ENCODE results near the gene RRAGB.
"Not testable (repeated sequence)": the region's sequence is repeated elsewhere in the genome, so short reads cannot be mapped to it uniquely, and the experiment has no call there.

The RRAGB gene

DNA sequence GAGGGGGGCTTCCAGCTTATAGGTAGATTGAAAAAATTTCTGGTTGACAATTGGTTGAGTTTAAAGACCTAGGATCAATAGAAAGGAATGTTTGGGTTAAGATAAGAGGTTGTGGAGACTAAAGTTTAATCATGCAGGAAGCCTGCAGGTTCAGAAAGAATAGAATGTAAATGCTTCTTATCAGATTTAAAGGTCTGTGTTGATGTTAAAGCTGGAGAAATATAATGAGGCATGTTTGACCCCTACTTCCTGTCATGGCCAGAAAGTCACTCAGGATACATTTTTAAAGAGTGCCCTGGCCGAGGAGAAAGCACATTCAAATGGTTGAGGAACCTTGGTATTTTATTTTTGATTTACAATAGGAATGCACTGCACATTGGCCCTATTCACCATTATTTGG lies 3.9 kb upstream of the RRAGB start:
- Histone ChIP-seq H3K27ac (ENCODE audit: low read depth, low read length) (no peak overlapping the region), H3K9me3 (ENCODE audit: control insufficient read depth in 1 of 2, low read length in 2 of 2) (peaks cover 0 to 3% of the 10 kb centered on the region in 2 donors), H3K9ac (ENCODE audit: low read depth in 1 of 2, low read length in 2 of 2) (no peak overlapping the region), H3K27me3 (ENCODE audit: control insufficient read depth in 1 of 2, insufficient read depth in 2 of 2, low read length in 2 of 2) (no peaks in the 10 kb centered on the region), H3K4me1 (ENCODE audit: control insufficient read depth in 1 of 2, insufficient read depth in 2 of 2, low read length in 2 of 2) (peaks cover 2 to 3% of the 10 kb centered on the region in 2 donors), H3K4me3 (ENCODE audit: low read depth in 1 of 2, low read length in 2 of 2) (no peak overlapping the region), H3K36me3 (ENCODE audit: control insufficient read depth in 1 of 2, insufficient read depth in 2 of 2, low read length in 2 of 2) (no peaks in the 10 kb centered on the region)

DNA sequence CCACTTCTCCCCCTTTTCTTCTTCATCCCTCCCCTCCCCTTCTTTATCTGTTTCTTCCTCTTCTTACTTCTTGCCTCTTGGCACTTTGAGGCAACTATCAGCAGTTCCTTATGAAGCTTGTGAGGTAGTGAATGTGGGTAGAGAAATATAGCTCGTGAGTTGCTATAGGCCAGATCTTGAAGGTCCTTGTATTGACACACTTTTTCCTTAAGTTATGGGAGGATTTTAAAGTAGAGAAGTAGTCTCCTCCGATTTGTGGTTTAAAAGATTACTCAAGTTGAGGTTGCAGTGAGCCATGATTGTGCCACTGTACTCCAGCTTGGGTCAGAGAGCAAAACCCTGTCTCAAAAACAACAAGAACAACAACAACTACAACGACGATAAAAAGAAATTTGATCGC lies 3.4 kb upstream of the RRAGB start:
- Histone ChIP-seq H3K9me3 (ENCODE audit: control insufficient read depth in 1 of 2, low read length in 2 of 2) (peaks cover 0 to 3% of the 10 kb centered on the region in 2 donors), H3K27me3 (ENCODE audit: control insufficient read depth in 1 of 2, insufficient read depth in 2 of 2, low read length in 2 of 2) (no peaks in the 10 kb centered on the region), H3K4me1 (ENCODE audit: control insufficient read depth in 1 of 2, insufficient read depth in 2 of 2, low read length in 2 of 2) (peaks cover 8% of the 10 kb centered on the region in 2 donors), H3K27ac (ENCODE audit: low read depth, low read length) (no peak overlapping the region), H3K4me3 (ENCODE audit: low read depth in 1 of 2, low read length in 2 of 2) (no peak overlapping the region), H3K36me3 (ENCODE audit: control insufficient read depth in 1 of 2, insufficient read depth in 2 of 2, low read length in 2 of 2) (no peaks in the 10 kb centered on the region), H3K9ac (ENCODE audit: low read depth in 1 of 2, low read length in 2 of 2) (no peak overlapping the region)

DNA sequence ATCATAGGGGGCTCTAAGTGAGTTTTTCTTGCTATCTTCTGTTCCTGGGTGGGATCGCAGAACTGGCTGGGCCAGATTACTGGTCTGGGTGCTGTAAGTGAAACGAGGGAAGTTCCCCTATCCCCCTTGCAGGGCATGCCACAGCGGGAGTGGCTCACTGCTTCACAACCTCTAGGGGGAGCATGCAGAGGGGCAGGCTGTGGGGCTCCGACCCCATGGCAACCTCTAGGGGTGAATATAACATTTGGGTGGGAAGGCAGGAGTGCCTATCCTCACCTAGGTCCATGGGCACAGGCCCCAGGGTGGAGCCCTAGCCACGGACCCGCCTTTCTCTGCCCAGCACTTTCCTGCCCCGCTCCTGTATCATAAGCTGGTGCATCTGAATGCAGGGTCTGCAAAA lies 1.7 kb upstream of the RRAGB start:
- peaks cover 10 to 13% of the 10 kb centered on the region in 2 donors for H3K4me1 ChIP-seq (ENCODE audit: control insufficient read depth in 1 of 2, insufficient read depth in 2 of 2, low read length in 2 of 2)
- H3K36me3 ChIP-seq (ENCODE audit: control insufficient read depth in 1 of 2, insufficient read depth in 2 of 2, low read length in 2 of 2), result peaks cover under 1% of the 10 kb centered on the region in 2 donors
- H3K27ac ChIP-seq (ENCODE audit: low read depth, low read length), result no peak overlapping the region
- no peaks in the 10 kb centered on the region for H3K27me3 ChIP-seq (ENCODE audit: control insufficient read depth in 1 of 2, insufficient read depth in 2 of 2, low read length in 2 of 2)
- no peak overlapping the region for H3K9ac ChIP-seq (ENCODE audit: low read depth in 1 of 2, low read length in 2 of 2)
- no peak overlapping the region for H3K4me3 ChIP-seq (ENCODE audit: low read depth in 1 of 2, low read length in 2 of 2)
- H3K9me3 ChIP-seq (ENCODE audit: control insufficient read depth in 1 of 2, low read length in 2 of 2), result no peaks in the 10 kb centered on the region

DNA sequence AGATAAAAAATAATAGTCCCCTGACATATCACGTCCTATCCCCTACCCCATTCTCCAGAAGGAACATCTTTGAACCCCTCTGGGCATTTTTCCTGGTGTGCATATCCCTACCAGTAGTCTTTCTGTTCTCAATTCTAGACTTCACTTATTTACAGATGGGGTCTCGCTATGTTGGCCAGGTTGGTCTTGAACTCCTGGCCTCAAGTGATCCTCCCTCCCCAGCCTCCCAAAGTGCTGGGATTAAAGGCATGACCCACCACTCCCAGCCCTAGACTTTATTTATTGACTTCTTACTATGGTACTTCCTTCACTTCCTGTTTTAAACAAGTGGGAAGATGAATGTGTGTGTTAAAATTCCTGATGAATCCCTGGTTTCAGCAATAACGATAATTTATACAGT lies 612 bp upstream of the RRAGB start:
- Histone ChIP-seq H3K27me3 (ENCODE audit: control insufficient read depth in 1 of 2, insufficient read depth in 2 of 2, low read length in 2 of 2) (no peaks in the 10 kb centered on the region), H3K4me3 (ENCODE audit: low read depth in 1 of 2, low read length in 2 of 2) (peak overlapping the region; percentile 19 to 83), H3K9me3 (ENCODE audit: control insufficient read depth in 1 of 2, low read length in 2 of 2) (no peaks in the 10 kb centered on the region), H3K4me1 (ENCODE audit: control insufficient read depth in 1 of 2, insufficient read depth in 2 of 2, low read length in 2 of 2) (peaks cover 10 to 13% of the 10 kb centered on the region in 2 donors), H3K9ac (ENCODE audit: low read depth in 1 of 2, low read length in 2 of 2) (peak overlapping the region in 1 of 2 donors; percentile 25), H3K27ac (ENCODE audit: low read depth, low read length) (no peak overlapping the region), H3K36me3 (ENCODE audit: control insufficient read depth in 1 of 2, insufficient read depth in 2 of 2, low read length in 2 of 2) (peaks cover 6 to 10% of the 10 kb centered on the region in 2 donors)

DNA sequence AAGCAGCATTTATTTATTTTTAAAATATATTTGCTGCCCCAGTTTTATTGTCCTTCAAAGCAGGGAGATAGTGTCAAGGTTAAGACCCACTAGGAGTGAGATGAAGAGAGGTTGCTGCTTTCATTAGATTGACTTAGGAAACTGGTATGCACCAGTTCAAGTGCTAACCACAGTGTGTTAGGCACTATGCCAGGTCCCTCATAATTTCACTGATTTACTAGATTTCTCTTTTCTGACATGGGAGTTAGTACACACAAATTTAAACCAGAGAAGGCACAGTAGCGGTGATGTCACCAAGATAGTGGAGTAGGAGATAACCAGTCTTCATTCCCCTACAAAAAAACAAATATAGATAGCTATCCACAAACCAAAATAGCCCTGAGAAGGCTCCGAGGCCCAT lies 14.3 kb downstream of the RRAGB start:
- H3K9me3 ChIP-seq (ENCODE audit: control insufficient read depth in 1 of 2, low read length in 2 of 2), result no peaks in the 10 kb centered on the region
- H3K4me3 ChIP-seq (ENCODE audit: low read depth in 1 of 2, low read length in 2 of 2), result no peak overlapping the region
- no peaks in the 10 kb centered on the region for H3K4me1 ChIP-seq (ENCODE audit: control insufficient read depth in 1 of 2, insufficient read depth in 2 of 2, low read length in 2 of 2)
- no peaks in the 10 kb centered on the region for H3K27me3 ChIP-seq (ENCODE audit: control insufficient read depth in 1 of 2, insufficient read depth in 2 of 2, low read length in 2 of 2)
- H3K27ac ChIP-seq (ENCODE audit: low read depth, low read length), result no peak overlapping the region
- H3K36me3 ChIP-seq (ENCODE audit: control insufficient read depth in 1 of 2, insufficient read depth in 2 of 2, low read length in 2 of 2), result peaks cover 19 to 42% of the 10 kb centered on the region in 2 donors
- H3K9ac ChIP-seq (ENCODE audit: low read depth in 1 of 2, low read length in 2 of 2), result no peak overlapping the region

DNA sequence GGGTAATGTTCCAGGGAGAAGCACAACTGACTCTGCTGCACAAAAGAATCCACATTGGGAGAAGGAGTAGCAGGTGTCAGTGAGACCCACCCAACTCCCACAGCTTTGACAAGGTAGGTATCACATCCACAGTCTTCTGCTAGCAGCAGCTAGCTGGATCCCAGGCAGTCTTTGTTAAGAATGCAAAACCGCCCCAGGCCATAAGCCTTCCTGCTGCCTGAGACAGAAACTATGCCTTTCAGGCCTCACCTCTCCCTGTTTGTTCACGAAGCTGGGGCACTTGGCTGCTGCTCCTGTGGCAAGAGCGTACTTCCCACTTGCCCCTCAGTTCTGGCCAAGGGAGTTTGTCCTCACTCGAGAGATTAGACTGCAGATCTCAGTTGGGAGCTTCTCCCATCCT lies 21.4 kb downstream of the RRAGB start:
- H3K4me1 ChIP-seq (ENCODE audit: control insufficient read depth in 1 of 2, insufficient read depth in 2 of 2, low read length in 2 of 2), result no peaks in the 10 kb centered on the region
- H3K4me3 ChIP-seq (ENCODE audit: low read depth in 1 of 2, low read length in 2 of 2), result no peak overlapping the region
- no peaks in the 10 kb centered on the region for H3K27me3 ChIP-seq (ENCODE audit: control insufficient read depth in 1 of 2, insufficient read depth in 2 of 2, low read length in 2 of 2)
- peaks cover 17 to 38% of the 10 kb centered on the region in 2 donors for H3K36me3 ChIP-seq (ENCODE audit: control insufficient read depth in 1 of 2, insufficient read depth in 2 of 2, low read length in 2 of 2)
- H3K9me3 ChIP-seq (ENCODE audit: control insufficient read depth in 1 of 2, low read length in 2 of 2), result no peaks in the 10 kb centered on the region
- H3K27ac ChIP-seq (ENCODE audit: low read depth, low read length), result no peak overlapping the region
- no peak overlapping the region for H3K9ac ChIP-seq (ENCODE audit: low read depth in 1 of 2, low read length in 2 of 2)

DNA sequence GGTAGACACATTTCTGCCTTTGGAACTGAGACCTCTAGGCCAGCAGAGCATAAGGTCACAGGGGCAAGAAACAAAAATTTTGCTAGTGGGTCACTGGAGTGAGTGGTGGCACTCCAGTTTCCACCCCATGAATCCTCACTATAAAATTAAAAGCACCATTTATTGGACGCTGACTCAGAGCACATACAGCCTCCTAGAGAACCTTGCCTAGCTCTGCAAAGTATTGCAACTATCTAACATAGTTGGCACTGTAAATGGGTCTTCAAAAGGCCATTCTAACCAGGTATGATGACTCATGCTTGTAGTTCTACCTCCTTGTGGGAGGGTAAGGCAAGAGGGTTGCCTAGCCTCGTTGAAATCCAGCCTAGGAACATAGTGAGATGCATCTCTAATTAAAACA lies 25.1 kb downstream of the RRAGB start:
- Histone ChIP-seq H3K4me3 (ENCODE audit: low read depth in 1 of 2, low read length in 2 of 2) (no peak overlapping the region), H3K27me3 (ENCODE audit: control insufficient read depth in 1 of 2, insufficient read depth in 2 of 2, low read length in 2 of 2) (no peaks in the 10 kb centered on the region), H3K36me3 (ENCODE audit: control insufficient read depth in 1 of 2, insufficient read depth in 2 of 2, low read length in 2 of 2) (peaks cover 19 to 33% of the 10 kb centered on the region in 2 donors), H3K9ac (ENCODE audit: low read depth in 1 of 2, low read length in 2 of 2) (no peak overlapping the region), H3K9me3 (ENCODE audit: control insufficient read depth in 1 of 2, low read length in 2 of 2) (no peaks in the 10 kb centered on the region), H3K4me1 (ENCODE audit: control insufficient read depth in 1 of 2, insufficient read depth in 2 of 2, low read length in 2 of 2) (no peaks in the 10 kb centered on the region), H3K27ac (ENCODE audit: low read depth, low read length) (no peak overlapping the region)

DNA sequence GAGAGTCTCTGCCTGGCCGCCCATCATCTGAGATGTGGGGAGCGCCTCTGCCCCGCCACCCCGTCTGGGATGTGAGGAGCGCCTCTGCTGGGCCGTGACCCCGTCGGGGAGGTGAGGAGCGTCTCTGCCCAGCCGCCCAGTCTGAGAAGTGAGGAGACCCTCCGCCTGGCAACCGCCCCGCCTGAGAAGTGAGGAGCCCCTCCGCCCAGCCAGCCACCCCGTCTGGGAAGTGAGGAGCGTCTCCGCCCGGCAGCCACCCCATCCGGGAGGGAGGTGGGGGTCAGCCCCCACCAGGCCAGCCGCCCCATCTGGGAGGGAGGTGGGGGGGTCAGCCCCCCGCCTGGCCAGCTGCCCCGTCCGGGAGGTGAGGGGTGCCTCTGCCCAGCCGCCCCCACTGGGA lies 30.9 kb downstream of the RRAGB start:
- H3K4me3 ChIP-seq (ENCODE audit: low read depth in 1 of 2, low read length in 2 of 2); H3K9me3 ChIP-seq (ENCODE audit: control insufficient read depth in 1 of 2, low read length in 2 of 2); H3K4me1 ChIP-seq (ENCODE audit: control insufficient read depth in 1 of 2, insufficient read depth in 2 of 2, low read length in 2 of 2); H3K9ac ChIP-seq (ENCODE audit: low read depth in 1 of 2, low read length in 2 of 2); H3K27me3 ChIP-seq (ENCODE audit: control insufficient read depth in 1 of 2, insufficient read depth in 2 of 2, low read length in 2 of 2); H3K27ac ChIP-seq (ENCODE audit: low read depth, low read length): not testable (repeated sequence)
- peaks cover 3 to 19% of the 10 kb centered on the region in 2 donors for H3K36me3 ChIP-seq (ENCODE audit: control insufficient read depth in 1 of 2, insufficient read depth in 2 of 2, low read length in 2 of 2)

DNA sequence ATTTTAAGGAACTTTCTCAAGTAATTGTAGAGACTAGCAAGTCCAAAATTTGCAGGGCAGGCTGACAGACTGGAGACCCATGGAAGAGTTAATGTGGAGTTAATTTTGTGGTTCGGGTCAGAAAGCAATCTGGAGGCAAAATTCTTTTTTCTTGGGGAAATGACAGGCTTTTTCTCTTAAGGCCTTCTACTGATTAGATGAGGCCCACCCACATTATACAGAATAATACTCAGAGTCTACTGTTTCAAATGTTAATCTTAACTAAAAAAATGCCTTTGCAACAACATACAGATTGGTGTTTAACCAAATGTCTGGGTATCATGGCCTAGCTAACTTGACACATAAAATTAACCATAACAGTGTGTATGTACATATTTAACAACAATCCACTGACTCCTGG lies 32.7 kb downstream of the RRAGB start:
- Histone ChIP-seq H3K27me3 (ENCODE audit: control insufficient read depth in 1 of 2, insufficient read depth in 2 of 2, low read length in 2 of 2) (no peaks in the 10 kb centered on the region), H3K4me1 (ENCODE audit: control insufficient read depth in 1 of 2, insufficient read depth in 2 of 2, low read length in 2 of 2) (no peaks in the 10 kb centered on the region), H3K27ac (ENCODE audit: low read depth, low read length) (no peak overlapping the region), H3K4me3 (ENCODE audit: low read depth in 1 of 2, low read length in 2 of 2) (no peak overlapping the region), H3K36me3 (ENCODE audit: control insufficient read depth in 1 of 2, insufficient read depth in 2 of 2, low read length in 2 of 2) (peaks cover 3 to 19% of the 10 kb centered on the region in 2 donors), H3K9me3 (ENCODE audit: control insufficient read depth in 1 of 2, low read length in 2 of 2) (no peaks in the 10 kb centered on the region), H3K9ac (ENCODE audit: low read depth in 1 of 2, low read length in 2 of 2) (no peak overlapping the region)

DNA sequence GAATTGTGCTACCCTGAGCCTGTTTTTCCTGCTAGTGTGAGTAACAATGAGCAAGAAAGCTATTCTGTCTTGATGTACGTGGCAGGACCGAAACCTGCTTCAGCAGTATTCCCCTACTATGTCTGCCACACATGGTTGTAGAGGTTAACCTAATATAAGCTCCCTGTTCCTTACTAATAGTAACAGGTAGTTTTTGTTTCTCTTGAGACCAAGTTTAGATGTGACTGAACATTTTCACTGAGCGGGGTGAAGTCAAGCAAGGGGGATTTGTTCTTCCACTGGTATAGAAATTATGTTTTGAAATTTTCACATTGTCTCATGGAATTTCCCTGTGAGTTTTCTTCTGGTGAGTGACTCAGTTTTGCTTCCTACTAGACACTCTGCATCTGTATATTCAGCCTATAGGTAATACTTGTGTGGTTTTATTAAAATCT lies 37.3 kb downstream of the RRAGB start:
- Histone ChIP-seq H3K4me1 (ENCODE audit: control insufficient read depth in 1 of 2, insufficient read depth in 2 of 2, low read length in 2 of 2) (no peaks in the 10 kb centered on the region), H3K4me3 (ENCODE audit: low read depth in 1 of 2, low read length in 2 of 2) (no peak overlapping the region), H3K36me3 (ENCODE audit: control insufficient read depth in 1 of 2, insufficient read depth in 2 of 2, low read length in 2 of 2) (peaks cover 3 to 27% of the 10 kb centered on the region in 2 donors)

DNA sequence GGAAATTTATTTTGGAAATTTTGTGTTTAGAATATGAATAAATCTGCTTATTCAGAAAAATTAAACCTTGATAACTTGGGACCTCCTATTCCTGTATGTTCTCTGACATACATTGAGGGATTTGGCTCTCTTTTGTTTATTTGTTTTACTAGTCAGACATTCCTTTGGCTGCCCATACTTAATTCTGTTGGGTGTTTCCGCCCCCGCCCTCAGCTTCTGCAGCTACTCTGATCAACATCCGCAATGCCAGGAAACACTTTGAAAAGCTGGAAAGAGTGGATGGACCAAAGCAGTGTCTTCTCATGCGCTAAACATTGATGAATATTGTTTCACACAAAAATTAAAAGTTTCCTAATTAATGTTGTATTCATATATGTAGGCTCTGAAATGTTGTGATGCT lies 40.5 kb downstream of the RRAGB start:
- no peak overlapping the region for H3K4me3 ChIP-seq (ENCODE audit: low read depth in 1 of 2, low read length in 2 of 2)
- H3K36me3 ChIP-seq (ENCODE audit: control insufficient read depth in 1 of 2, insufficient read depth in 2 of 2, low read length in 2 of 2), result peaks cover 3 to 15% of the 10 kb centered on the region in 2 donors
- no peak overlapping the region for H3K27ac ChIP-seq (ENCODE audit: low read depth, low read length)

More for the DNA sequence above, 37.3 kb downstream of the RRAGB start:
- H3K9ac ChIP-seq (ENCODE audit: low read depth in 1 of 2, low read length in 2 of 2), result no peak overlapping the region
- no peak overlapping the region for H3K27ac ChIP-seq (ENCODE audit: low read depth, low read length)
- no peaks in the 10 kb centered on the region for H3K9me3 ChIP-seq (ENCODE audit: control insufficient read depth in 1 of 2, low read length in 2 of 2)
- H3K27me3 ChIP-seq (ENCODE audit: control insufficient read depth in 1 of 2, insufficient read depth in 2 of 2, low read length in 2 of 2), result no peaks in the 10 kb centered on the region

More for the DNA sequence above, 40.5 kb downstream of the RRAGB start:
- Histone ChIP-seq H3K27me3 (ENCODE audit: control insufficient read depth in 1 of 2, insufficient read depth in 2 of 2, low read length in 2 of 2) (no peaks in the 10 kb centered on the region), H3K9me3 (ENCODE audit: control insufficient read depth in 1 of 2, low read length in 2 of 2) (no peaks in the 10 kb centered on the region), H3K4me1 (ENCODE audit: control insufficient read depth in 1 of 2, insufficient read depth in 2 of 2, low read length in 2 of 2) (no peaks in the 10 kb centered on the region), H3K9ac (ENCODE audit: low read depth in 1 of 2, low read length in 2 of 2) (no peak overlapping the region)

All from duodenal mucosa (tissue), 2 donors.